ENCODE results near the gene CACNG8.

The CACNG8 gene

DNA sequence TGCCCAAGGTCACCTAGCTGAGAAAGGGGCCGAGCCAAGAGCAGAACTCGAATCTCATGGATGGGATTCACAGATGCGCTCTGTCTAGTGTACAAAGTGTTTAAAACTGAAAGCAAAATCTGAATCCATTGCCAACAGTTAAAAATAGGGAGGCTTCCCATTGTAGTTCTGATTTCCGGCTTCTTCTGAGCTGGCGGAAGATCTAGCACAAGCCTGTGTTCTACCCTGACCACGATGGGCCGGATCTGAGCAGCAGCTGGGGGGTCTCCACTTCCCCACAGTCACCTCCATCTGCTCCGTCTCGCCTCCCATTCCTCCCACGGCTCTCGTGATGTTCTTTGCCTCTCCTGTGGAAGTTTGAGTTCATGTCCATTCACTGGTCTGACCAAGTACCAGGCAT is 2.4 kb downstream of the CACNG8 start:
- DNase-seq = no peak

DNA sequence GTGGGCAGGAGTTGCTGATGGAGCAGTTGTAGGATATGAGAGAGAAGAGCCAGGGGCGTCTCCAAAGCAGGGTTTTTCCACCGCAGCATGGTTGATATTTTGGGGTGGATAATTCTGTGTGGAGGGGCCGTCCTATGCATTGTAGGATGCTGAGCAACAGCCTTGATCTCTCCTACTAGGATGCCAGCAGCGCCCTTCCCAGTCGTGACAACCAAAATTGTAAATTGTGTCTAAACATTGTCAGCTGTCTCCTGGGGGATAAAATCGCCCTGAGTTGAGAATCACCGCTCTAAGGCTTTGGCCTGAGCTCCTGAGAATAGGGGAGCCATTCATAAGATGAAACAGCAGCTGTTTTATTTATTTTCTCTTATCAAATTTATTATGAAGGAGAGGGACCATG is 4.2 kb downstream of the CACNG8 start:
- DNase-seq = no peak

DNA sequence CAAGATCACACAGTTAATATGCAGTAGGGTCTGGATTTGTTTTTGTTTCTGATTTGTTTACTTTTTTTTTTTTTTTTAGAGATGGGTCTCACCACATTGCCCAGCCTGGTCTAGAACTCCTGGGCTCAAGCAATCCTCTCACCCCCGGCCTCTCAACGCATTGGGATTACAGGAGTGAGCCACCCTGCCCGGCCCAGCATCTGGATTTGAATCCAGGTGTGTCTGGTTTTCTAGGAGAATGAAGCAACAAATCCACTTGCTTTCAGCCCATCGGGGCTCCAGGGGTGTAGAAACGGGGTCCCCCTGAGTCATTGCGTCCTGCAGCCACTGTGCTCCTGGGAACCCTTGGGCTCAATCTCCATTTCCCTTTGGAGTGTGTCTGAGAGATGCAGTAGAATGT is 6.6 kb downstream of the CACNG8 start:
- no peak for DNase-seq

DNA sequence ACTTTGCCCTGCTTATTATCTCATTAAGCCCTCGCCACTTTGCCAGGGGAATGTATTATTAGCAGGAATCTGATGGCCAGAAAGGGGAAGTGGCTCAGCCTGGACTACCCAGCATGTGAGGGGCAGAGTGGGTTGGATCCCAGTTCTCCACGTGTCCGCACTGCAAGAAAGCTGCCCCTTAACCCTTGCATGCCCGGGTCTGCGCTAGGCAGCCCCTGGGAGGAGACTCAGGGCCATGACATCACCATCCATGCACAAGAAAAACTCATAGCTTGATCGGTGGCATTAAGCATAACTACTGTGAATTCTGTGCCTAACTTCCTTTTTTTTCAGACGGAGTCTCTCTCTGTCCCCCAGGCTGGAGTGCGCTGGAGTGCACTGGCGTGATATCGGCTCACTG is 8.9 kb downstream of the CACNG8 start:
- DNase-seq = no peak

DNA sequence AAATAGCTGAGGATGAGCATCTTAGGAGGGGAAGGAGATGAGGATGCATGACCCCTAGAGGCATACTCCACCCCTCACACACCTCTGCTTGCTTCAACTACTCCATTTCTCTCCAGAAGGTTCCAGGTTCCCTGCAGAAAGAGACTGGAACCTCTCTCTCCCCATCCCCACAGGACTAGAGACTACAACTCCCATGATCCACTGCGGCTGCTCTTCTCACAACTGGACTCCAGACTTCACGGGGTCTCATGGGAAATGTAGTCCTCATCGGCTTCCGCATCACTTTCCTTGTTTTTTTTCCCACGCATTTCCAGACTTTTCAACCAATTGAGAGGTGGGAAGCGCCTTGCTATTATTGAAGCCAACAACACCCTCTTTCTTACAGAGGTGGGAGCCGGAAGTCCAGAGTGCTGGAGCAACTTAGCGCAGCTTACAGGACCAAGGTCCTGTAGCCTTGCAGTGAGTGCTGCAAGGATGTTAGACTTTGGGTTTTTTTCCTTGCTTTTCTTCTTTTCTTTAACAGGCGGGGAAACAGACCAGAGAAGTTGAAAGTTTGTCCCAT is 14.8 kb downstream of the CACNG8 start:
- DNase-seq = peak; percentile 48

DNA sequence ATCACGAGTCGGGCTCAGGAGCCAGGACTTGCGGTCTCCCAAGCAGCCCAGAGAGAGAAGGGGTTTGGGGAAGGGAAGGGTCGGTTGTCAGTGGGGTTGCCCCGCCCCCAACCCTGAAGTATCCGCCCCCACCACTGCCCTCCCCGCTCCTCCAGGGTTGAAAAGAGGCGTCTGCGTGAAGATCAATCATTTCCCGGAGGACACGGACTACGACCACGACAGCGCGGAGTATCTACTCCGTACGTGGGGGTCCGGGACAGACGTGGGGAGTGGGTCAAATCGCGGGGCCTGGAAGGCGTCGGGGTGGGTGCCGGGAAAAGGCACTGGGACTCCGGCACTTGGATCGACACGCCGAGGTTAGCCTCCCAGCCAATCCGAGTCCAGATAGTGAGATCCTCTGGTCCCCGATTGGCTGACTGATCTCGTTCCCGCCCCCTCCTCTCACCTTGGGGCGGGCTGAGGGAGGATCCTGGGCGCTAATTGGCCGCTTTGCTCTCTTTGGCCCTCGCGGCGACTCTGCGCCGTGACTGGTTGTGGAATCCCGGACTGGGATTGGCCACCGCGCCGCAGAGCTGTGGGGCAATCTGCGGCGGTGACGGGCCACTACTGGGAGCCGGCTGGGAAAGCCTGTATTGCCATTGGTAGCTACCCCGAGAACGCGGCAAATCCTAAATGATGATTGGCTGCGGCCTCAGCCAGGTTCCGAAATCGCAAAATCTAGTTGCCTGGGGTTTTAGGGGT is 15.4 kb downstream of the CACNG8 start:
- DNase-seq = no peak

DNA sequence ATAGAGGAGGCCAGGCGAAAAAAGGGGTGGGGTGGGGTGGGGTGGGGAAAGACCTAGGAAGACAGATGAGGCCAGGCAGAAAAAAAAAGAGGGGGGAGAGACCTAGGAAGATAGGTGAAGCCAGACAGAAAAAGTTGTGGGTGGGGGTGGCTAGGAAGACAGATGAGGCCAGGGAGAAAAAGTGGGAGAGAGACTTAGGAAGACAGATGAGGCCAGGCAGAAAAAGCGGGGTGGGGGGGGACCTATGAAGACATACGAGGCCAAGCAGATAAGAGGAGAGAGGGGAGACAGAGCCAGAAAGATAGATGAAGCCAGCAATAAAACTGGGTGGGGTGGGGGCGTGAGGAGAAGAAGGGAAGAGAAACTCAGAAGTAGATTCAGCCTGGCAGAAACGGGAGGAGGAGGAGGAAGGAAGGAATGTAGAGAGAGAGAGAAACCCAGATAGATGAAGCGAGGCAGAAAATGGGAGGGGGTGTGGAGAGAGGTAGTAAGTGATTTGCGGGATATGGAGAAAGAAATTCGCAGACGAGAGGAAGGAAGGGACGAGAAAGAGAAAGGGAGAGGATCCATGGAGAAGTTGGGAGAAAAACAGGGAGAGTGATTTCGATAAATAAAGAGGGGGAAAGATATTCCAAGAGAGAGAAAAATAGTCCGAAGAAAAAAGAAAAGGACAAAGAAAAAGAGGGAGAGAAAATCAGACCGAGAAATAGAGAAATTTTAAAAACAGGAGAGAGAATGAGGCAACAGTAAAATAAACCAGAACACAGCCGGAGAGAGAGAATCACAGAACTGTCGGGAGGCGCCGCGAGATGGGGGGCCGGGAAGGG is 16.5 kb downstream of the CACNG8 start:
- DNase-seq = no peak

DNA sequence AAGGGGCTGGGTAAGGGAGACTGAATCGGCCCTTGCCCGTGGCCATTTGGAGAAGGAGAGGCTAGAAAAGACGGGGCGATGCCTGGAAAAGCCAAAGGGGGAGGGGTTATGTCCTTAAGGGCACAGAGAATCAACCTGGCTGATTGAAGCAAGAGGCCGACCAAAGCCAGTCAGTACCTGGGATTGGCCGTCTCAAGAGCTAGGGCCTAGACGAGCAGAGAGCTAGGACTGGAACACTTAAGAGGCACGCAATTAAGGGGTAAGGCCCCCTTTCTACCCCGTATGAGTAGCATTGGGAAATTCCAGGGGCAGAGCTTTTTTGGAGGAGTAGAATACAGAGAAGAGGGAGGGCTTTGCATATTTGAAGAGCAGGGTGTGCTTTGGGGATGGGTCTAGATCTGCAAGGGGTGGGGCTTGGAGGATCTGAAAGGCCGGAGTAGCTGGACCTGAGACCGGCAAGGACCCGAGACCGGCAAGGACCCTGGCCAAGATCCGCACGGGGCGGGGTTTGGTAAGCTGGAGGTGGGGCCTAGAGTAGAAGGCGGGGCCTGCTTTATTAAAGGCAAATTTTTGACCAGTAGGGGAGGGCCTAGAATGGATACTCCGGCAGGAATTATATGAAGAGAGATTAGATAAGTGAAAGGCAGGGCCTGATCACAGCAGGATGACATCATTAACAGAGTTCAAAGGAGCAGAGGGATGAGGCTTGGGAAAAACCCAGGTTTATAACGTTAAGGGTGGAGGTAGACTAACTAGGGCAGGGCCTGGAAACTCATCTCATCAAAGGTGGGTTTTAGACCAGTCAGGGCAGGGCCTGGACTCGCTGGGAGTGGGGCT is 18.0 kb downstream of the CACNG8 start:
- DNase-seq = no peak

DNA sequence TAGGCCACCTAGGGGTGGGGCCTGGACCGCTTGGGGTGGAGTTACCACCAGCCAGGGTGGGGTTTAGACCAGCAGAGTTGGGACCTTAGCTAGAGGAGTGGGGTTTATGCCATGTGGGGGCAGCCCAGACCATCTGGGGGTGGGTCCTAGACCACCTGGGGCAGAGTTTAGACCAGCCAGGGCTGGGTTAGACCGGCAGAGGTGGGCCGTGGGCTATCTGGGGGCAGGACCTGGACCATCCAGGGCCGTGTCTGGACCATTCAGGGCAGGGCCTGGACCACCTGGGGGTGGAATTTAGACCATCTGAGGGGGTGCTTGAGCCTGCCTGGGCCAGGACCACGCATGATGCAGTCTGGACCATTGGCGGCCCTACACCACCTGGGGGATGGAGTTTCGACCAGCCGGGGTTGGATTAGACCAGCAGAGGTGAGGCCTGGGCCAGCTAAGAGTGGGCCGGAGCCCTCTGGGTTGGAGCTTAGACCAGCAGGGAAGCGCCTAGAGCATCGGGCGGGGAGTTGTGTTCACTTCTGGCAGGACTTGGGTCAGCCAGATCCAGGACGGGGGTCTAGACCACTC is 18.7 kb downstream of the CACNG8 start:
- no peak for DNase-seq

DNA sequence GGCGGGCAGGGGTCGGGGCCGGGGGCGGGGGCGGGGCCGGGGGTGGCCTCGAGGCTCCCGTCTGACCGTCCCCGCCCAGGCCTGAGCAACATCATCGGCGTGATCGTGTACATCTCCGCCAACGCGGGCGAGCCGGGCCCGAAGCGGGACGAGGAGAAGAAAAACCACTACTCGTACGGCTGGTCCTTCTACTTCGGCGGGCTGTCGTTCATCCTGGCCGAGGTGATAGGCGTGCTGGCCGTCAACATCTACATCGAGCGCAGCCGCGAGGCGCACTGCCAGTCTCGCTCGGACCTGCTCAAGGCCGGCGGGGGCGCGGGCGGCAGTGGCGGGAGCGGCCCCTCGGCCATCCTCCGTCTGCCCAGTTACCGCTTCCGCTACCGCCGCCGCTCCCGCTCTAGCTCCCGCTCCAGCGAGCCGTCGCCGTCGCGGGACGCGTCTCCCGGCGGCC is 19.3 kb downstream of the CACNG8 start:
- DNase-seq = no peak

DNA sequence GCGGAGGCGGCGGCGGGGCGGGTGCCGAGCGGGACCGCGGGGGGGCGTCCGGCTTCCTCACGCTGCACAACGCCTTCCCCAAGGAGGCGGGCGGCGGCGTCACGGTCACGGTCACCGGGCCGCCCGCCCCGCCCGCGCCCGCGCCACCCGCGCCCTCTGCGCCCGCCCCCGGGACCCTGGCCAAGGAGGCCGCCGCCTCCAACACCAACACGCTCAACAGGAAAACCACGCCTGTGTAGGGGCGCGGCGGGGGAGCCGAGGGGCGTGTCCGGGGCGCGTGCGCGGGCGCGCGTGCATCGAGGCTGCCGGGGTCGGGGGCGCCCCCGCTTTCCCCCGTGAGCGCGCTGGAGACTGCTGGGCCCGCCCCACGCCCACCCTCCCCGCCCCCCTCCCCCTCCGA is 19.9 kb downstream of the CACNG8 start:
- DNase-seq = no peak

DNA sequence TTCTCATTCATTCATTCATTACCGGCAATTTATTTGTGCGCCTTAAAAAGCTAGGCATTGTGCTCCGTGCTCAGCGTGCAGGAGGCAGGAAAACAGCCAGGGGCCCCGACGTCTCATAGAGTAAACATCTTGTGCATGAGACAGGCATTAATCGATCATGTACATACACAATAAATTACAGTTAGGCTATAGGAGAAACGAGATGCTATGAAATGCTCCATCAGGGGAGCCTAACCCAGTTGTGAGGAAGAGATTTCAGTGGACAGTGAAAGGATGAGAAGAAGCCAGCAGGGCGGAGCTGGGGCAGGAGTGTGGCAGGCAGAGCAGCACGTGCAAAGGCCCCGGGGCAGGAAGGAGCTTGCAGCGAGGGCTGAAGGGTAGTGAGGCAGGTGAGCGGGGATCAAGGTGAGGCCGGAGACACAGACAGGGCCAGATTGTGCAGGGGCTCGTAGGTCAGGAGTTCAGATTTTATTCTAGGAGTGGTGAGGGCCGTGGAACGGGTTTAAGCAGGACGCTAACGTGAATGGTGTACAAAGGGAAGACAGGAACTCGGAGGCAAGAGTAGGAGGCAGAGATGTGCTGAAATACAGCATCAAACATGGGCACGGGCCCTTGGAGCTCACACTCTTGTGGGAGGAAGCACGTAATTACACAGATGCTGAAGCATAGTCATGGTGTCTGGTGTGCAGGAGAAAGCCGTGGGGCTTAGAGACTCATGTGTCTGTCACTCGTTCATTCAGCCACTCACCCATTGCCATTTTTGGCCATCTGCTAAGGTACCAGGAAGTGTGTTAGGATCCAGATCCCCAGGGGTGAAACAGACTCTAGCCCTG is 20.9 kb downstream of the CACNG8 start:
- DNase-seq = no peak

DNA sequence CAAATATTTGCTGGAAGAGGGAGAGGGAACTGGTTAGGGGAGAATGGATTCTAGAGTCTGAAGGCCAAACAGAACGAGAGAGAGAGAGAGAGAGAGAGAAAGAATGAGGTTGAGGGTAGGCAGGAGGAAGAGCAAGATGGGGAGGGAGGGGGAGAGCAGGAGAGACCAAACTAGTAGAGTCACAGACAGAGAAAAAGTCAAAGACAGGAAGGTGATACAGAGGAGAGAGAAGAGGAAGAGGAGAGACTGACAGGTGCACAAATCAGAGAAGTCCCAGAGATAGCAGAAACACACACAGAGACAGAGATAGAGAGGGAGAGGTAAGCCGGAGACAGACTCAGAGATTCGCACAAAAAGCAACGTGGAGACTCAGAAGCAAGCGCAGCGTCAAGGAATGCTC is 23.1 kb downstream of the CACNG8 start:
- no peak for DNase-seq

DNA sequence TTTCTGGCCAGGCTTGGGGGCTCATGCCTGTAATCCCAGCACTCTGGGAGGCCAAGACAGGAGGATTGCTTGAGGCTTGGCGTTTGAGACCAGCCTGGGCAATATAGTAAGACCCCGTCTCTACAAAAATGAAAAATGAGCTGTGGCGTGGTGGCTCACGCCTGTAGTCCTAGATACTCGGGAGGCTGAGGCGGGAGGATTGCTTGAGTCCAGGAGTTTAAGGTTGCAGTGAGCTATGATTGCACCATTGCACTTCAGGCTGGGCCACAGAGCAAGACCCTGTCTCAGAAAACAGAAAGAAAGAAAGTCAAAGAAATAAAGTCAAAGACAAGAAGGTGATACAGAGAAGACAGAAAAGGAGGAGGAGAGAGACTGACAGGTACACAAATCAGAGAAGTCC is 26.2 kb downstream of the CACNG8 start:
- no peak for DNase-seq

DNA sequence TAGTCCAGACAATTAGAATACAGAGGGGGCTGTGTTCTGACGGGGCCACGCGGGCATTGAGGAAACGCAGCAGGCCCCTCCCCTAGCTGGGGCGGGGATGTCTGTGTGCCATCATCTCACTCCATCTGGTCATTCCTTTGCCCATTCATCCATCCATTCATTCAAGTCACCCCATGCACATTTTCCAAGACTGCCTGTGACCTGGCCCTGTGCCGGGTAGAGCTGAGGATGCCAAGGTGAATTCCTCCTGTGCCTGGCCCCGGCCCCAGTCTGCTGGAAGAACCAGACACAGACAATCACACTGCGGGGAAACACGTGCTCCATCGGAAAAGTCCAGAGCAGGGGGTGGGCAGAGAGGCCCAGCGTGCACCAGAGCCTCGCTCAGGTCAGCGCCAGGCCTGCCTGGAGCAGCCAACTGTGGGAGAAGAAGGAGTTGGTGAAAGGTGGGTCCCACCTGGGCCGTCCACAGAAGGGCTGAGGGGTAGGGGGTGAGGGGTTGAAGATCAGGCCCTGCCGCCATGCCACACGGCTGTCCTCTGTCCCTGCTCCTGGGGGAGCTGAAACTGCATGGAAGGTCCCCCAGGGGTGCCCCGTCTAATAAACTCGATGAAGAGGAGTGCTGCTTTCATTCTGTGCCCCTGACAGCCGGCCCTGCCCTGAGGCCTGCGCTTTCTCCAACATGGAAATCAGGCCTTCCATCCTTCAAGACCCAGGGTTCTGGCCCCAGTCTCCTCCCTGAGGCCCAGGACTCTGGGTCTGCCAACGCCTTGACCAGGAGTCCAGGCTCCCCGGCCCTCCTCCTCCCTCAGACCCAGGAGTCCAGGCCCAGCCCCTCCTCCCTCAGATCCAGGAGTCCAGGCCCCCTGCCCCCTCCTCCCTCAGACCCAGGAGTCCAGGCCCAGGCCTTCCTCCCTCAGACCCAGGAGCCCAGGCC is 27.1 kb downstream of the CACNG8 start:
- no peak for DNase-seq

DNA sequence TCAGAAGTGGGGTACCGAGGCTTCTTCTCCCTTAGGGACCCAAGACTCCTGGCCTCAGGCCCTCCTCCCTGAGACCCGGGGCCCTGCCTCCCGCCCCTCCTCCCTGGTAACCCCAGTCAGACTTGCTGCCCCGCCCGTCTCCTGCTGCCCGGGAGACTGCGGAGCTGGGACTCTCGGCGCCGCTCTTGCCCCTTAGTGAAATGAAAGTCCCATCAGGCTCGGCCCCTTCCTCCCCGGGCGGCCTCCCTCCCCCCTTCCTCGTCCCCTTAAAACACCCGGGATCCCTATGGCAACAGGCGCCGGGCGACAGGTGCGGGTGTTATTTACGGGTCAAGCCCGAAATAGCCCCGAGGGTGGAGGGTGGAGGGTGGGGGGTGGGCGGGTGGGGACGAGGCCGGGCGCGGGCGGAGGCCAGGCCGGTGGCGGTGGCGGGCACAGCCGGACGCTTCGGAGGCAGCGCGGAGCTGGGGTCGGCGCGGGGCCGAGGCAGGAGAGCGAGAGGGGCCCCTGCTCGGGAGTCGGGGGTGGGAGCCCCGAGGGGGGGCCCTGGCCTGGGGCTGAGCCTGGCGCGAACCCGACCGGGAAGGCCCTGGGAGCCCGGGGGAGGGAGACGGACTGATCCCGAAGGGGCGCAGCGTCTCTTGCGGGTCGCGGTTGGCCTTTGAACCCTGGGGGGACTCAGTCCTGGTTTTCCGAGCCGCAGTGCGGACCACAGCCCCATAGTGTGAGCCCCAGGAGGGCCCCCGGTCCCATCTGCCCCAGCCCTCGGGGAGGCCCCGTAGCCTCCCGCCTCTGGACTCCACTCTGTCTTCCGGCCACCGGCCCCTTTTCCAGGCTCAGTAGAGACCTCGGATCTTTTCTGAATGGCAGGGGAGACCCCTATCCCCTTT is 28.7 kb downstream of the CACNG8 start, which contains the start of gene CACNG6:
Gene CACNG6 (plus strand): TSS at position 414 of the 890 bp plus-strand sequence. CDS start 1,241 bp downstream, outside the sequence.
- no peak for DNase-seq

DNA sequence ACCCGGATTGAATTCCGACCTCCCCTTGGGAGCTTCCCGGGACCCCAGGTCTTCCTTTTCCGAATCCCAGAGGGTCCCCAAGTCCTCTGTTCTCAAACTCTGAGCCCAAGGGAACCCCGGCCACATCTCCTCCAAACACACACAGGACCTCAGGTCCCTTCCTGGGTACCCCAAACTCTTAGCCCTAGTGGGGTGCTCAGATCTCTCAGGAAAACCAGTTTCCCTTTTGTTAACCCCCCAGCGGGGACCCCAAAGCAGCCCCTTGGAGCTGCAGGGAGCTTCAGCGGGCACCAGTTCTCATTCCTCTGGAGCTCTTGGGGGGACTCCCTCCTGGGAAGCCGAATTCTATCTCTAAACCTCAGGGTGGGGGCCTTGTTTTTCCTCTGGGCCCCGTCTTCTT is 29.5 kb downstream of the CACNG8 start:
- no peak for DNase-seq

DNA sequence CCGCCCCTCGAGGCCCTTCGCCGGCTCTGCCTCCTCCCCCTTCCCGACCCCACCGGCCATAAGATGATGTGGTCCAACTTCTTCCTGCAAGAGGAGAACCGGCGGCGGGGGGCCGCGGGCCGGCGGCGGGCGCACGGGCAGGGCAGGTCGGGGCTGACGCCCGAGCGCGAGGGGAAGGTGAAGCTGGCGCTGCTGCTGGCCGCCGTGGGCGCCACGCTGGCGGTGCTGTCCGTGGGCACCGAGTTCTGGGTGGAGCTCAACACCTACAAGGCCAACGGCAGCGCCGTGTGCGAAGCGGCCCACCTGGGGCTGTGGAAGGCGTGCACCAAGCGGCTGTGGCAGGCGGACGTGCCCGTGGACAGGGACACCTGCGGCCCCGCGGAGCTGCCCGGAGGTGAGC is 30.1 kb downstream of the CACNG8 start:
- no peak for DNase-seq

DNA sequence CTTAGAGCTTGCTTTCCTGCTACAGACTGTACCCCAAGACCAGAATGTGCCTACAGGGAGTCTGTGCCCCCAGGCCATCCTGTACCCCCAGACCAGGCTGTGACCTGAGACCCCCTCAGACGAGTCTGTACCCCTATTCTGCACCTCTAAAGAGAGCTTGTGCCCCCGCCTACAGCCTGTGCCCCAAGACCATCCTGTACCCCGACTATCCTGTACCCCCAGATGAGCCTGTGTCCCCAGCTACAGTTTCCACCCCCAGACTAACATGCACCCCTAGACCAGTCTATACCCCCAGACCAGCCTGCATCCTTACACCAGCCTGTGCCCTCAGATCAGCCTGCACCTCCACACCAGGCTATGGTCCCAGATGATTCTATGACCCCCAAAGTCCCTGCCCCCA is 30.7 kb downstream of the CACNG8 start:
- no peak for DNase-seq

All from activated gamma-delta T cell treated with Interleukin-2 at 50 U/mL for 16 hours (primary cell).